DOHH2 (cell line): Measurements from ENCODE around the gene TPO.

Experiments
- H3F3A ChIP-seq: fragments of 200-600 bp; sonication (generic), shearing (Covaris generic); 2 replicates; pipeline ENCODE4 v1.6.0; 2016; ENCODE audit warnings: antibody characterized with exemption, mild to moderate bottlenecking; ENCODE audit not compliant: control insufficient read depth, insufficient read depth
- H3K27ac ChIP-seq: fragments of 200-600 bp; sonication (generic); 2 replicates; pipeline ENCODE4 v1.5.1; 2014; ENCODE audit warnings: low read depth, mild to moderate bottlenecking, low read length, moderate library complexity
- H3K27me3 ChIP-seq: fragments of 200-600 bp; sonication (generic); 2 replicates; pipeline ENCODE4 v1.6.1; 2014; ENCODE audit warnings: mild to moderate bottlenecking, low read length, mixed read lengths; ENCODE audit not compliant: control insufficient read depth
- H3K36me3 ChIP-seq: fragments of 200-600 bp; sonication (generic); 2 replicates; pipeline ENCODE4 v1.6.1; 2014; ENCODE audit warnings: mild to moderate bottlenecking, low read length, moderate library complexity, mixed read lengths; ENCODE audit not compliant: control insufficient read depth
- H3K4me1 ChIP-seq: fragments of 200-600 bp; sonication (generic); 2 replicates; pipeline ENCODE4 v1.6.1; 2014; ENCODE audit warnings: mild to moderate bottlenecking, low read length, mixed read lengths; ENCODE audit not compliant: control insufficient read depth
- H3K4me2 ChIP-seq: fragments of 200-600 bp; sonication (generic); 2 replicates; pipeline ENCODE4 v1.6.0; 2014; ENCODE audit warnings: mild to moderate bottlenecking, low read length, moderate library complexity
- H3K4me3 ChIP-seq: fragments of 200-600 bp; sonication (generic); 2 replicates; pipeline ENCODE4 v1.5.1; 2014; ENCODE audit warnings: mild to moderate bottlenecking, low read length, mixed read lengths
- H3K79me2 ChIP-seq: fragments of 200-600 bp; sonication (generic); 2 replicates; pipeline ENCODE4 v1.6.1; 2014; ENCODE audit warnings: mild to moderate bottlenecking, low read length, mixed read lengths; ENCODE audit not compliant: control insufficient read depth
- H3K9me2 ChIP-seq: fragments of 200-600 bp; sonication (generic); replicated peaks from 2 replicates; pipeline ENCODE4 v1.6.1; 2014; ENCODE audit warnings: mild to moderate bottlenecking, low read length, mixed read lengths; ENCODE audit not compliant: control insufficient read depth
- H3K9me3 ChIP-seq: fragments of 200-600 bp; sonication (generic); 2 replicates; pipeline ENCODE4 v1.6.1; 2014; ENCODE audit warnings: antibody characterized with exemption, low read length, mixed read lengths; ENCODE audit not compliant: control insufficient read depth, insufficient read depth
- H4K20me1 ChIP-seq: fragments of 200-600 bp; sonication (generic); 2 replicates; pipeline ENCODE4 v1.6.0; 2014; ENCODE audit warnings: low read depth, mild to moderate bottlenecking, antibody characterized with exemption, low read length, moderate library complexity; ENCODE audit not compliant: control insufficient read depth, insufficient read depth
- CTCF ChIP-seq: fragments of 200-600 bp; sonication (generic); IDR thresholded peaks from one replicate; pipeline ENCODE4 v1.5.1; 2014; ENCODE audit warnings: antibody characterized with exemption, mild to moderate bottlenecking, low read depth, low read length; ENCODE audit not compliant: poor library complexity, severe bottlenecking
- EZH2phosphoT487 ChIP-seq: fragments of 200-600 bp; sonication (generic); IDR thresholded peaks from 2 replicates; pipeline ENCODE4 v1.6.1; 2017; ENCODE audit warnings: borderline replicate concordance, mild to moderate bottlenecking, antibody characterized with exemption, low read length, moderate library complexity, mixed read lengths

TPO gene

GRCh38 chr2:1496359-1496821 is 83.1 kb downstream of the TPO start:
- Histone ChIP-seq H3K4me1 (no peaks in the 10 kb centered on the region), H3K27me3 (no peaks in the 10 kb centered on the region), H3K9me3 (no peaks in the 10 kb centered on the region; the same call in 1 of the 2 replicates), H3K4me3 (no peak overlapping the region), H3K9me2 (no peaks in the 10 kb centered on the region), H3K4me2 (no peak overlapping the region), H3K79me2 (no peaks in the 10 kb centered on the region), H3F3A (no peaks in the 10 kb centered on the region), H3K27ac (no peak overlapping the region), H3K36me3 (no peaks in the 10 kb centered on the region), H4K20me1 (no peaks in the 10 kb centered on the region)
- no peak for TF ChIP-seq CTCF
- no peak for TF ChIP-seq EZH2phosphoT487

- Histone ChIP-seq H3K9me3 (no peaks in the 10 kb centered on the region; the same call in 1 of the 2 replicates), H3K36me3 (no peaks in the 10 kb centered on the region), H3F3A (no peaks in the 10 kb centered on the region), H3K4me1 (no peaks in the 10 kb centered on the region), H4K20me1 (no peaks in the 10 kb centered on the region), H3K27ac (no peak overlapping the region), H3K4me2 (no peak overlapping the region), H3K27me3 (no peaks in the 10 kb centered on the region), H3K4me3 (no peak overlapping the region), H3K79me2 (no peaks in the 10 kb centered on the region), H3K9me2 (no peaks in the 10 kb centered on the region)
- TF ChIP-seq EZH2phosphoT487 (no peak), CTCF (no peak)
Observed at GRCh38 chr2:1497122-1497611, 83.9 kb downstream of the TPO start.

- no peaks in the 10 kb centered on the region for H3K36me3 ChIP-seq
- no peaks in the 10 kb centered on the region for H3K27me3 ChIP-seq
- no peak overlapping the region for H3K27ac ChIP-seq
- H3K9me3 ChIP-seq, result no peaks in the 10 kb centered on the region; the same call in 1 of the 2 replicates
- H3K9me2 ChIP-seq, result no peaks in the 10 kb centered on the region
- H3K4me1 ChIP-seq, result no peaks in the 10 kb centered on the region
- H3F3A ChIP-seq, result no peaks in the 10 kb centered on the region
- no peak overlapping the region for H3K4me3 ChIP-seq
- TF ChIP-seq EZH2phosphoT487 (no peak), CTCF (no peak)
- H4K20me1 ChIP-seq, result no peaks in the 10 kb centered on the region
- H3K4me2 ChIP-seq, result no peak overlapping the region
- no peaks in the 10 kb centered on the region for H3K79me2 ChIP-seq
Observed at GRCh38 chr2:1498176-1498575, 84.9 kb downstream of the TPO start.
